Neuron (in vitro differentiated cells): ENCODE data around the gene DENND1A.
"Not testable (repeated sequence)": the region's sequence is repeated elsewhere in the genome, so short reads cannot be mapped to it uniquely, and the experiment has no call there.

ENCODE experiments used
- H2AFZ ChIP-seq: one replicate; pipeline ENCODE4 v1.6.1; 2013; ENCODE audit warnings: low read depth, mild to moderate bottlenecking, inconsistent platforms, low read length, moderate library complexity
- H3K27me3 ChIP-seq: one replicate; pipeline ENCODE4 v1.6.1; 2013; ENCODE audit warnings: low read length; ENCODE audit not compliant: insufficient read depth
- H3K36me3 ChIP-seq: one replicate; pipeline ENCODE4 v1.6.1; 2013; ENCODE audit warnings: low read length; ENCODE audit not compliant: insufficient read depth
- H3K4me1 ChIP-seq: one replicate; pipeline ENCODE4 v1.6.1; 2013; ENCODE audit warnings: low read length; ENCODE audit not compliant: insufficient read depth
- H3K4me3 ChIP-seq: 2 replicates; pipeline ENCODE4 v1.5.1; 2013; ENCODE audit warnings: mild to moderate bottlenecking, low read length, moderate library complexity
- H3K9me3 ChIP-seq: one replicate; pipeline ENCODE4 v1.6.1; 2013; ENCODE audit warnings: low read length

The DENND1A gene

DNA sequence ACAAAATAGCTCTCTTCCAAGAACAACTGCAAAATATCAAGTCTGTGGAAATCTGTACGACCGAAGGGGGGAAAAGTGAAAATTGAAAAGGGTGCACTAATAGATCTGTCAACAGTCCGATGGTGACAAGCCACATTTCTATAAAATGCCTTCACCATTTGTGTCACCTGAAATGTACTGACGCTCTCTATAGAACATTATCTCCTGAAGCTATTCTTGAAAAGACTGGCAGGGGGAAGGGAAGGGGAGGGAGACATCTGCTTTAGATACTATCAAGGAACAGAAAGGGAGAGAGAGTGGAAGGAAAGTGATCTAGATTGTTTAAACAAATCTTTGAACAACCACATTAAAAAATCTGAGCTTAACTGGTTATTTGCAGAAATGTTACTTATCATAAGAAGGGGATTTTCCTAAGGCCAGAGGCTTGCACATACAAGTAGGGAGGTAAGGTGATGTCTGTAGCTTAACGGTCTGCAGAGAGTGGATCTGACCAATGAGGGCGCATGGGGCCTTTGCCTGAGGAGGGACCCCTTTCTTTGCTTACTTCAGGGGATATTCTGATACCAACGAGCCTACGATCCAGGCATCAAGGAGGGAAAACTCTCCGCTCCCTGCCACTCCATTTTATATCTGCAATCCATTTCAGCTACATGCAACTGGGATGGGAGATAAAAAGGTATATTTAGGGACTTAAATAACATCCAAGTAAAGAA lies 481.8 kb downstream of the DENND1A start:
- H2AFZ ChIP-seq: no peak overlapping the region
- no peak overlapping the region for H3K4me3 ChIP-seq
- H3K36me3 ChIP-seq: no peaks in the 10 kb centered on the region
- H3K27me3 ChIP-seq: no peaks in the 10 kb centered on the region
- no peaks in the 10 kb centered on the region for H3K9me3 ChIP-seq
- H3K4me1 ChIP-seq: peaks cover 26% of the 10 kb centered on the region

DNA sequence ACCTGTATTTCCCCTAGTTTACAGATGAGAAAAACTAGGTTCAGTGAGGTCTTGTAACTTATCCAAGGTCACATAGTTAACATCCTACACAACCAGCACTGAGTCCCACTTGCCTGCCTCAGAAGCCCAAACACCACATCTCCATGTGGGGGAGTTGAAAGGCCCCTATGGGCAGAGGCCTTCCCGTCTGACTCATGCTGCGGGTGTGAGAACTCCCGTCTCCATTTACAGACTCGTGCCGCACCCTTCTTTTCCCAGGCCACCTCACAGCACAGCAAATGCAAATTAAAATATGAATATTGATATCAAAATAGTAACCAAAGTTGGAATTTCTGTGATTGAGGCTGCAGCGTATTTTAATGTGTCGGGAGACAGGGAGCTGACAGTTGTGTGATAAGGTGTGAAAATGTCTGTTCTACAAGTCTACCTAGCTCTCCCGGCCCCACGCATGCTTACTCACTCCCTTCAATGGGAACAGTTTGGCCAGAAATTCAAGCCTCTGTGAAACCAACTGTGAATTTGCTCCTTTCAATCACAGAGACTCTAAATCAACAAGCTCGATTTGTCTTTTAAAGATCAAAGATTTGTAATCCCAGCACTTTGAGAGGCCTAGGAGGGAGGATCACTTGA lies 483.8 kb downstream of the DENND1A start:
- no peak overlapping the region for H2AFZ ChIP-seq
- no peaks in the 10 kb centered on the region for H3K36me3 ChIP-seq
- peaks cover 26% of the 10 kb centered on the region for H3K4me1 ChIP-seq
- no peaks in the 10 kb centered on the region for H3K9me3 ChIP-seq
- no peaks in the 10 kb centered on the region for H3K27me3 ChIP-seq
- no peak overlapping the region for H3K4me3 ChIP-seq

DNA sequence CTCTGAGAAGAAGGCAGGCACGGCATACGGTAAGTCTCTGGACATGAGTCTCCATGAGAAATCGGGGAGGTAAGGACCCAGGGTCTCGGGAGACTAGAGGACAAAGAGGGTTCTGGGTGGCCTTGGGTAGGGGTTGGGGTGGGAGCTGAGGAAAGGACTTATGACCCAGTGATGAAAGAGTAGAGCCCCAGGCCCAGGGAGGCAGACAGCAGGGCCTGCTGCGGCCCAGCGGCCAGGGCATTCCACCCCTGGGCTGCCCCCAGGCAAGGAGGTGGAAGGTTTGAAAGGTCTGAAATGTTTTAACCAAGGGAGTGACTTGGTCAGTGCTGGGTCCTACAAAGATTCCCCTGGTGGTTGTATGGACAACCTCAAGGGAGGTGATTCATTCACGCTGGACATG lies 484.8 kb downstream of the DENND1A start:
- Histone ChIP-seq H3K4me3 (no peak overlapping the region), H3K9me3 (no peaks in the 10 kb centered on the region)

DNA sequence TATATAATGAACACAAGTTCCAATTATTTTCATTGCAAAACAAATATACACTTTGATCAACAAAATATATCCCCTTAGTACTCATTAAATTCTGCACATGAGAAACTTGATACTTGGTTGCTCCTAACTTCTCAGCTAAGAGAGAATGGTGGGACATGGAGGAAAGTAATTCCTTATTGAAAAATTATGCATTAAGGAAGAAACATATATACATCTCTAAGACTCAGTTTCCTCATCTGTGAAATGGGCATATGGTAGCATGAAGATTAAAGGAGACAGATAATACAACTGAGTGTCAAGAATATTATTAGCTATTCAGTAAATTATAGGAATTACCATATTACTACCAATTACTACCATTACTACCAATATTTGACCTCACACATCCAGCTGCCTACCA lies 488.2 kb downstream of the DENND1A start:
- Histone ChIP-seq H3K4me3 (no peak overlapping the region), H3K4me1 (peaks cover 36% of the 10 kb centered on the region), H3K9me3 (no peaks in the 10 kb centered on the region), H3K36me3 (no peaks in the 10 kb centered on the region), H3K27me3 (no peaks in the 10 kb centered on the region), H2AFZ (no peak overlapping the region)

More for the DNA sequence above, 484.8 kb downstream of the DENND1A start:
- no peaks in the 10 kb centered on the region for H3K27me3 ChIP-seq
- peaks cover 29% of the 10 kb centered on the region for H3K4me1 ChIP-seq
- no peaks in the 10 kb centered on the region for H3K36me3 ChIP-seq
- H2AFZ ChIP-seq: no peak overlapping the region

DNA sequence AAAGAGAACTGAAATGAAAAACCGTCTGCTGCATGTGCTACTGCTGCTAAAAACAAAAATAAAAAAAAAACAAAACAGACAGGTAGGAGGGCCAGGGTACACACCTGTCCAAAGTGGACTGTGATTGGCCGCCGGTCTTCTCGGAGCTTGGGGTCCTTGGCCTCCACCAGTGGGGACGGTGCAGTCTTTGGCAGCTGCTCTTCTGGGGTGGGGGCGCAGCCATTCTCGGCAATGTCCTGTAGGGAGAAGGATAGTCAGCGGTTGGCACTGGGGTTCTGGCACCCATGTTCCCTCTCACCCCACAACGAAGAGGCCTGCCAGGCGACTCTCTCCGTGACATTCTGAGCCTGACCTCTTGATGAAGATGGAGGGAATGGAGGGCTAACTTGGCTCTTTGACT lies 489.7 kb downstream of the DENND1A start:
- H2AFZ ChIP-seq: no peak overlapping the region
- no peaks in the 10 kb centered on the region for H3K27me3 ChIP-seq

DNA sequence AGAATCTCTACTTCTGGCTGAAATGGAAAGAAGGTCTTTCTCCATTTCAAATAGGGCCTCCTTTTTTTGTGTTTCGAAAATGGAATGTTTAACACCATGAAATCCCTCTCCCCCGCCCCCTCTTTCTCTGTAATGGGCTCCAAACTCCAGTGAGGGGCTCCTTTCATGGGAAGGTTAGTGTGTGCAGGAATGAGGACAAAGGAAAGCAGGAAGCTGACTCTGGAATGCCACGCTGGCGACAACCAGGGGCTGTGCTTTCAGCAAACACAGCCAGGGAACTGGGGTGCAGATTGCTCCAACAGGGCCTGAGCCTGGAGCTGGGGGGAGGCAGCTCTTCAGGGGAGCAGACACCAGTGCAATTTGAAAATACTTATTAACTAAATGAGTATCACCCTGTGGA lies 491.1 kb downstream of the DENND1A start:
- Histone ChIP-seq H3K36me3 (no peaks in the 10 kb centered on the region), H3K27me3 (no peaks in the 10 kb centered on the region), H2AFZ (peak overlapping the region; percentile 44), H3K4me3 (peak overlapping the region; percentile 22), H3K9me3 (no peaks in the 10 kb centered on the region), H3K4me1 (peaks cover 51% of the 10 kb centered on the region)

More for the DNA sequence above, 489.7 kb downstream of the DENND1A start:
- Histone ChIP-seq H3K9me3 (no peaks in the 10 kb centered on the region), H3K4me1 (peaks cover 48% of the 10 kb centered on the region), H3K36me3 (no peaks in the 10 kb centered on the region), H3K4me3 (no peak overlapping the region)

DNA sequence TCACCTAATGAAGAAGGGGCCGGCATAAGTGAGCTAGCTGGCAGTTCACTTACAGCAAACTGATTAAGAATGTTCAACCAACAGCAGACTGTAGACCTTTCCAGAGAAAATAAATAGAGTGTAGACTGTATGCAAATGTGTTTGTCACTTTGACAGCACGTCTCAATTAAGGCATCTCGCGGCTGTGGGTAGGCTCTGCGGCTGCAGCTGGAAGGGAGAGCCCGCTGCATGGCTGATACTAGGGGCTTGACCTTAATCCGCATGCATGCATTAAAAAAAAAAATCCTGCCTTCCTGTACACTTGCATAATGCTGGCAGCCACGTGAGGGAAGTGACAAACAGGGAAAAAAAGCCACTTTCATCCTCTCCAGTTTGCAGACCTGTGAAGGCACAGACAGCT lies 491.6 kb downstream of the DENND1A start:
- H3K36me3 ChIP-seq: no peaks in the 10 kb centered on the region
- H3K4me3 ChIP-seq: peak overlapping the region; percentile 22
- H2AFZ ChIP-seq: peak overlapping the region; percentile 44
- H3K4me1 ChIP-seq: peaks cover 51% of the 10 kb centered on the region
- no peaks in the 10 kb centered on the region for H3K27me3 ChIP-seq
- no peaks in the 10 kb centered on the region for H3K9me3 ChIP-seq

DNA sequence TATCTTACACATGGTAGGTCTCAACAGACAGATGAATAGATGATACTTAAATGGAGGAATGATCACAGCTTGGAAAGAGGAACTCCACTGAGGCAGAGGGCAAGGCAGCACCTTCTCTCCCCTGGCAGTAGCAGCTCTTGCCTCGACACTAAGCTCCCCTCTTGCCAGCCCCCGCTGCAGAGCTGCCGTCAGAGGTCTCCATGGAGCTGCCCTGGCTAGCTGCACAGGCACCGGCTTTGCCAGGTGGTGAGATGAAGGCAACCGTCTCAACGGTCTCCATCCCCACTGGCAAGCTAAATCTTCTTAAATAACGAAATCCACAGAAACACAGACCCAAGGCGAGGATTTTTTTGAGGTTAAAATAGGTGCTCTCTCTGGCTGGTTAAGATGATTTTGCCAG lies 492.7 kb downstream of the DENND1A start:
- H3K27me3 ChIP-seq: no peaks in the 10 kb centered on the region
- H3K4me1 ChIP-seq: peaks cover 51% of the 10 kb centered on the region
- H3K36me3 ChIP-seq: no peaks in the 10 kb centered on the region
- no peaks in the 10 kb centered on the region for H3K9me3 ChIP-seq
- H2AFZ ChIP-seq: no peak overlapping the region
- no peak overlapping the region for H3K4me3 ChIP-seq

DNA sequence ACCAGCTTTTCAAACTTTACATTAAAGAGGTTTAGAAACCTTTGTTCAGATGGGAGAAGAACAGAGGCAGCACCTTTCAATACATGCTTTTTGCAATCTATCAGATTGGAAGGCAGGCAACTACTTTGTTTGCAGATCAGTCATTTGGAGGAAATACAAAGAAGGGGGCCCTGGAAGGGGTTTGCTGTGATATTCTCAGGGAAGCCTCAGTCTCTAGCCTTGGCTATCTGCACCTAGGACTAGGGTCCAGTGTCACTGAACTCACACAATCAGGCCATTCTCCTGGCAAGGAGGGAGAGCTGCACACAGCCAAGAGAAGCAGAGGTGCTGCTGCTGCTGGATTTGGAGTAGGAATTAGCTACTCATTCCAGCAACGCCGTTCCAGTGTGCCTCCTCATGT lies 494.5 kb downstream of the DENND1A start:
- no peak overlapping the region for H3K4me3 ChIP-seq
- no peaks in the 10 kb centered on the region for H3K9me3 ChIP-seq
- H3K36me3 ChIP-seq: no peaks in the 10 kb centered on the region
- H3K4me1 ChIP-seq: peaks cover 51% of the 10 kb centered on the region
- no peaks in the 10 kb centered on the region for H3K27me3 ChIP-seq
- H2AFZ ChIP-seq: no peak overlapping the region

DNA sequence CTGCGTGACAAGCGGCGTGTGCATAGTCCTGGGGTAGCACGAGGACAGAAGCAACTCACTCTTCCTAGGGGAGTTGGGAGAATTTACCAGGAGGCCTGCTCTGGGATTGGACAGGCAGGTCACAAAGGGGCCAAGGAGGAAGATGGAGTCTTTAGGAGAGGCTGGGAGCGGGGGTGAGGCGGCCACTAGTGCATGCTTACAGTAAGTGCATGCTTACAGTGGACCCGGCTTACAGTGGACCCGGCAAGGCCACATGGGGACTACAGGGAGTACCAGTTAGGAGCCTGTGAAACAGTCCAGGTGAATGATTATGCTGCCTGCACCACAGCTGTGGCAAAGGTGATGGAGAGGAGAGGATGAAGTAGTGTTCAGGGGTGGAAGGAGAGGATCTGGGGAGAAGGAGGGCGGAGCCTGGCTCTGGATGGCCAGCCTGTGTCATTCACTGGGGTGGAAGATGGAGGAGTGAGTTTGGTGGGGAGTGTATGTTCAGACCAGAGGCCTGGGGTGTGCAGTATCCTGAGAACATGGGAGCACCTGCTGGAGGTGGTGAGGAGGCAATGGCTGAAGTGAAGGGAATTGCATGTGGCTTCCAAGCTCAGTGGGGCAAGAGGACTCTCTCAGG lies 495.2 kb downstream of the DENND1A start:
- H3K4me3 ChIP-seq: no peak overlapping the region
- H3K27me3 ChIP-seq: no peaks in the 10 kb centered on the region
- H2AFZ ChIP-seq: no peak overlapping the region
- H3K4me1 ChIP-seq: peaks cover 43% of the 10 kb centered on the region
- no peaks in the 10 kb centered on the region for H3K36me3 ChIP-seq
- H3K9me3 ChIP-seq: no peaks in the 10 kb centered on the region

DNA sequence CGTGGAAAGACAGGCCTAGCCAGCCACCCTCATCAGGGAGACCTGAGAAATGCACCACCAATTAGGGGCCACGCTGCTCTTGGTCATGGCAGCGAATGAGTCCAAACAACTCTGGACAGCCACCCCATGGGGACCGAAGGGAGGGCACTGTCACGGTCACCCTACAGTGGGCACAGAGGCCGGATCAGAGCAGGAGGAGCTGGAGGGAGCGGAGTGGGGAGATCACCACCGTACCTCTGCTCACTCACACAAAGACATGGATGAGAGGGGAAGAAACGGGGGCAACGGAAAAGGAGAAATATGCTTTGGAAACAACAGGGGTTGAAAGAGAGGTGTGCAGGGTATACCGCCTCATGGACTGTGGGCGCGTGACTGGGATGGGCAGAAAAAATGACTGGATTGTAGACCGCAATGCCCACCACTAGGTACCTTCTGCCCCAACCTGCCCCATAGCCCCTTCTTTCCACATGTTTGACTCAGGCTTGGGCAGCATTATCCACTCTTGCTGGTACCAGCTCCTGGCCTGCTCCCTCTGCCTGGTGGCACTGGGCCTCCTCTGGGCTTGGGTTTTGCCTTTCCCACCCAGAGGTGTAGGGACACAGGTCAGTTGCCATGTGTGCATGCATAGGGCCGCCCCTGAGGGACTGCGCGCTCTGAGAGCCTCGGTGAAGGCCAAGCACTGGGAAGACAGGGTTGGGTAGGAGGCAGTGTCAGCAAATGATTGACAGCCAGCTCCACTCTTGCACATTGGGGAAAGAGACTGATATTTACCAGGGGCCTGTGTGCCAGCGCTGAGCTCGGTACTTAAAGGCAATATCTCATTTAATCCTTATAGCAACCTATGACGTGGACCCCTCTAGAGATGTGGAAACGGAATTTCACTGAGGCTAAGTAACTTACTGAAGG lies 497.3 kb downstream of the DENND1A start:
- no peak overlapping the region for H3K4me3 ChIP-seq
- H3K36me3 ChIP-seq: no peaks in the 10 kb centered on the region
- H3K4me1 ChIP-seq: peaks cover 23% of the 10 kb centered on the region
- H3K9me3 ChIP-seq: no peaks in the 10 kb centered on the region
- H2AFZ ChIP-seq: no peak overlapping the region
- H3K27me3 ChIP-seq: no peaks in the 10 kb centered on the region

DNA sequence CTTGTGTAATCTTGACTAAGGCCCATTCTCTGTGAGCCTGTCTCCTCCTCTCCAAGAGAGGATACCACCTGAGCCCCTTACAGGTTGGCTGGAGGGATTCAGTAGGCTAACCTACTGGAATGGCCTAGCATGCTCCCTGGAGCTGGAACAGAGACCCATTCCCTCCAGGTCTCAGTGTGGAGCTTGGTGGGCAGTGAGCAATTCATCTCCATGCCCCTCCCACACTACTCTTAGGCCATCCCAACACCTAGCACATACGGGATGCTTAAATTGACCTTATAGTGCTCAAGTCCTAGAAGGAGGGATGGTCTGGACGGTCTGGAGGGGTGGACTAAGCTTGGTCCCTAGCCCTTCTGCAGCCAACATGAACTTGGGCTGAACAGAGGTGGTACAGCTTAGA lies 498.3 kb downstream of the DENND1A start:
- Histone ChIP-seq H3K27me3 (no peaks in the 10 kb centered on the region), H3K4me1 (peaks cover 16% of the 10 kb centered on the region), H3K9me3 (no peaks in the 10 kb centered on the region), H2AFZ (no peak overlapping the region), H3K4me3 (no peak overlapping the region), H3K36me3 (no peaks in the 10 kb centered on the region)

DNA sequence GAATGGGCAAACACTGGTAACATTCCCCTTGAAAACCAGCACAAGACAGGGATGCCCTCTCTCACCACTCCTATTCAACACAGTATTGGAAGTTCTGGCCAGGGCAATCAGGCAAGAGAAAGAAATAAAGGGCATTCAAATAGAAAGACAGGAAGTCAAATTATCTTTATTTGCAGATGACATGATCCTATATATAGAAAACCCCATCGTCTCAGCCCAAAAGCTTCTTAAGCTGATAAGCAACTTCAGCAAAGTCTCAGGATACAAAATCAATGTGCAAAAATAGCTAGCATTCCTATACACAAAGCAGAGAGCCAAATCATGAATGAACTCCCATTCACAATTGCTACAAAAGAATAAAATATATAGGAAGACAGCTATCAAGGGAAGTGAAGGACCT lies 501.5 kb downstream of the DENND1A start:
- H3K4me1 ChIP-seq, H2AFZ ChIP-seq, H3K27me3 ChIP-seq, H3K4me3 ChIP-seq, H3K36me3 ChIP-seq, H3K9me3 ChIP-seq: not testable (repeated sequence)
